C4-2B (cell line): ENCODE measurements around the gene CAPN7.
"Not testable (repeated sequence)": the region's sequence is repeated elsewhere in the genome, so short reads cannot be mapped to it uniquely, and the experiment has no call there.

ENCODE experiments used
- ZFX ChIP-seq: fragments of 450-650 bp; IDR thresholded peaks from 2 replicates; pipeline ENCODE4 v1.6.1; 2017
- TF ChIP-seq, protein P1 (sequence below): fragments of 450-650 bp; conservative IDR thresholded peaks from 2 replicates; pipeline ENCODE4 v1.5.1; 2017; ENCODE audit warnings: mild to moderate bottlenecking

- TF ChIP-seq, protein P1, sequence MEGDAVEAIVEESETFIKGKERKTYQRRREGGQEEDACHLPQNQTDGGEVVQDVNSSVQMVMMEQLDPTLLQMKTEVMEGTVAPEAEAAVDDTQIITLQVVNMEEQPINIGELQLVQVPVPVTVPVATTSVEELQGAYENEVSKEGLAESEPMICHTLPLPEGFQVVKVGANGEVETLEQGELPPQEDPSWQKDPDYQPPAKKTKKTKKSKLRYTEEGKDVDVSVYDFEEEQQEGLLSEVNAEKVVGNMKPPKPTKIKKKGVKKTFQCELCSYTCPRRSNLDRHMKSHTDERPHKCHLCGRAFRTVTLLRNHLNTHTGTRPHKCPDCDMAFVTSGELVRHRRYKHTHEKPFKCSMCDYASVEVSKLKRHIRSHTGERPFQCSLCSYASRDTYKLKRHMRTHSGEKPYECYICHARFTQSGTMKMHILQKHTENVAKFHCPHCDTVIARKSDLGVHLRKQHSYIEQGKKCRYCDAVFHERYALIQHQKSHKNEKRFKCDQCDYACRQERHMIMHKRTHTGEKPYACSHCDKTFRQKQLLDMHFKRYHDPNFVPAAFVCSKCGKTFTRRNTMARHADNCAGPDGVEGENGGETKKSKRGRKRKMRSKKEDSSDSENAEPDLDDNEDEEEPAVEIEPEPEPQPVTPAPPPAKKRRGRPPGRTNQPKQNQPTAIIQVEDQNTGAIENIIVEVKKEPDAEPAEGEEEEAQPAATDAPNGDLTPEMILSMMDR = not testable (repeated sequence)
- TF ChIP-seq ZFX = not testable (repeated sequence)
Measured at GRCh38 chr3:15186477-15187164, 19.4 kb upstream of the CAPN7 start.
